Neutrophil (primary cell): ENCODE data around the gene ATP6V1C2.
"Not testable (repeated sequence)": the region's sequence is repeated elsewhere in the genome, so short reads cannot be mapped to it uniquely, and the experiment has no call there.

ENCODE experiments used
- H3K27ac ChIP-seq: fragments of 200-600 bp; sonication (generic); 2 replicates; pipeline ENCODE4 v1.5.1; 2016; ENCODE audit warnings: mild to moderate bottlenecking, moderate library complexity
- H3K27me3 ChIP-seq: fragments of 200-600 bp; sonication (generic); 2 replicates; pipeline ENCODE4 v1.6.0; 2016; ENCODE audit warnings: mild to moderate bottlenecking
- H3K36me3 ChIP-seq: fragments of 200-600 bp; sonication (generic); 2 replicates; pipeline ENCODE4 v1.5.1; 2017
- H3K4me1 ChIP-seq, 2 experiments: fragments of 200-600 bp in 1 of 2; sonication (generic) in 1 of 2; 1 replicate in 1 of 2; 2 replicates in 1 of 2; pipeline versions ENCODE4 v1.5.1 to v1.6.1; 2013 to 2016; ENCODE audit warnings: low read depth in 1 of 2, low read length in 1 of 2, mild to moderate bottlenecking in 1 of 2, moderate library complexity in 1 of 2; ENCODE audit not compliant: control insufficient read depth in 1 of 2, insufficient read depth in 1 of 2
- H3K4me3 ChIP-seq, 2 experiments: fragments of 200-600 bp in 1 of 2; sonication (generic) in 1 of 2; 1 replicate in 1 of 2; 2 replicates in 1 of 2; pipeline ENCODE4 v1.5.1; 2013 to 2016; ENCODE audit warnings: low read depth in 1 of 2, low read length in 1 of 2, mild to moderate bottlenecking in 1 of 2, moderate library complexity in 1 of 2
- H3K9me3 ChIP-seq: fragments of 200-600 bp; sonication (generic); 2 replicates; pipeline ENCODE4 v1.5.1; 2016
- CTCF ChIP-seq: fragments of 200-600 bp; sonication (generic); IDR thresholded peaks from 2 replicates; pipeline ENCODE4 v1.5.1; 2016; ENCODE audit warnings: antibody characterized with exemption

Gene ATP6V1C2

GRCh38 chr2:10814142-10814541, 92.7 kb downstream of the ATP6V1C2 start:
- Histone ChIP-seq H3K27ac (no peak overlapping the region), H3K9me3 (no peaks in the 10 kb centered on the region), H3K36me3 (no peaks in the 10 kb centered on the region), H3K4me3 (no peak overlapping the region), H3K4me1 (peaks cover 18 to 20% of the 10 kb centered on the region in 2 experiments), H3K27me3 (peaks cover 15% of the 10 kb centered on the region)
- no peak for TF ChIP-seq CTCF

GRCh38 chr2:10814571-10815331, 93.3 kb downstream of the ATP6V1C2 start:
- TF ChIP-seq CTCF = no peak
- Histone ChIP-seq H3K27ac (no peak overlapping the region), H3K9me3 (no peaks in the 10 kb centered on the region), H3K4me1 (peaks cover 18 to 20% of the 10 kb centered on the region in 2 experiments), H3K4me3 (no peak overlapping the region), H3K36me3 (no peaks in the 10 kb centered on the region), H3K27me3 (peaks cover 21% of the 10 kb centered on the region)

- H3K4me3 ChIP-seq = no peak overlapping the region
- H3K27ac ChIP-seq = no peak overlapping the region
- H3K27me3 ChIP-seq = peaks cover 21% of the 10 kb centered on the region
- TF ChIP-seq CTCF = no peak
- peaks cover 4 to 6% of the 10 kb centered on the region in 2 experiments for H3K4me1 ChIP-seq
- no peaks in the 10 kb centered on the region for H3K9me3 ChIP-seq
- no peaks in the 10 kb centered on the region for H3K36me3 ChIP-seq
Observed at GRCh38 chr2:10817413-10817812, 96.0 kb downstream of the ATP6V1C2 start.

DNA sequence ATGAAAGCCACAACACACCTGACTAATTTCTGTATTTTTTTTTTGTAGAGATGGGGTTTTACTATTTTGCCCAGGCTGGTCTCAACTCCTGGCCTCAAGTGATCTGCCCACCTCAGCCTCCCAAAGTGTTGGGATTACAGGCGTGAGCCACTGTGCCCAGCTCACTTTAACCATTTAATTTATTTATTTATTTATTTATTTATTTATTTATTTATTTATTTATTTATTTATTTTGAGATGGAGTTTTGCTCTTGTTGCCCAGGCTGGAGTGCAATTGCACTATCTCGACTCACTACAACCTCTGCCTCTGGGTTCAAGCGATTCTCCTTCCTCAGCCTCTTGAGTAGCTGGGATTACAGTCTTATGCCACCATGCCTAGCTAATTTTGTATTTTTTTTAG, 96.9 kb downstream of the ATP6V1C2 start:
- not testable (repeated sequence) for H3K4me1 ChIP-seq, H3K27ac ChIP-seq, H3K9me3 ChIP-seq, H3K36me3 ChIP-seq, H3K4me3 ChIP-seq
- peaks cover 28% of the 10 kb centered on the region for H3K27me3 ChIP-seq

DNA sequence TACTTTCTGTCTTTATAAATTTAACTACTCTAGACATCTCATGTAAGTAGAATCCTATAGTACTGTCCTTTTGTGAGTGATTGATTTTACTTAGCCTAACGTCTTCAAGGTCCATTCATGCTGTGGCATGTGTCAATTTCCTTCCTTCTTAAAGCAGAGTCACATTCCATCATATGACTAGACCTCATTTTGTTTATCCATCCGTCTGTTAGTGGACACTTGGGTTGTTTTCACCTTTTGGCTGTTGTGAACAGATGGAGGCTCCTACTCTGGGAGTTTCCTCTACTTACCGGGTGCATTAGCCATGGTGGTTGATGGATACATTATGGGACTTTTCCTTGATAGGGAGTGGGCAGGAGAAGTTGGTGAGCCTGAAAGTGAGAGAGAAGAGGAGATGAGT, 97.6 kb downstream of the ATP6V1C2 start:
- Histone ChIP-seq H3K9me3 (no peaks in the 10 kb centered on the region), H3K27me3 (peaks cover 35% of the 10 kb centered on the region), H3K4me3 (no peak overlapping the region), H3K27ac (no peak overlapping the region), H3K36me3 (no peaks in the 10 kb centered on the region), H3K4me1 (no peaks in the 10 kb centered on the region)
- no peak for TF ChIP-seq CTCF

DNA sequence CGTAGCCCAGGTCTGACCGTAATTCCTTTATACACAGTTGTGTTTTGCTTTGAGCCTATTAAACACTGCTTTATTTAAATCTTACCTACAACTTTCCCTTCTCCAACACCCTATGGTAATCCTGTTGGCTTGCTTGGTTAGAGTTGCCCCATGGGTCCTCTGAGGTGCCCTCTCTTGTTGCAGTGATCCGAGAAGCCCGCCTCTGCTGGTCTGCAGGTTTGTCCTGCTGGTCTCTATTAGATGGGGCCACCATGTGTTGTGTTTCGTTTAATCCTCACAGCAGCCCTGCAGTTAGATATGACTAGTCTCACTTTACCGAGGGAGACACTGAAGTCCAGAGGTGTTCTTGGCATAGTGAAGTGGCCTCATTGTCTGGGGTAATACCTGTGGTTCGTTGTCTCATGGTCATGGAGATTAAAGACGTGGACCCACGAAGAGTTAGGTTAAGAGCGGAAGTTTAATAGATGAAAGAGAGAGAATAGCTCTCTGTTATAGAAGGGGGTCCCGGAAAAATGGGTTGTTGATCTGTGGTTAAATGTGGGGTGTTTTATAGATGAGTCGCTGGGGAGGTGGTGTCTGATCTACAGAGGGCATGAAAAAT, 98.4 kb downstream of the ATP6V1C2 start:
- TF ChIP-seq CTCF = no peak
- peaks cover 43% of the 10 kb centered on the region for H3K27me3 ChIP-seq

More for the DNA sequence above, 98.4 kb downstream of the ATP6V1C2 start:
- no peak overlapping the region for H3K27ac ChIP-seq
- no peaks in the 10 kb centered on the region for H3K9me3 ChIP-seq
- H3K36me3 ChIP-seq = no peaks in the 10 kb centered on the region
- H3K4me3 ChIP-seq = no peak overlapping the region
- H3K4me1 ChIP-seq = no peaks in the 10 kb centered on the region
